Measurements from ENCODE around the gene TSPAN3.

TSPAN3 gene

GRCh38 chr15:77030928-77031375 is 40.0 kb downstream of the TSPAN3 start:
- TF ChIP-seq GATA3 (IDR thresholded peaks at IDR 0.05; ENCODE audit: low read depth, low read length) (no peak), GATA2 (IDR thresholded peaks at IDR 0.05; ENCODE audit: low read depth, low read length) (no peak)

- TF ChIP-seq GATA3 (IDR thresholded peaks at IDR 0.05; ENCODE audit: low read depth, low read length), result no peak
- TF ChIP-seq GATA2 (IDR thresholded peaks at IDR 0.05; ENCODE audit: low read depth, low read length), result no peak
These were observed 40.6 kb downstream of the TSPAN3 start for GRCh38 chr15:77030048-77030927.

DNA sequence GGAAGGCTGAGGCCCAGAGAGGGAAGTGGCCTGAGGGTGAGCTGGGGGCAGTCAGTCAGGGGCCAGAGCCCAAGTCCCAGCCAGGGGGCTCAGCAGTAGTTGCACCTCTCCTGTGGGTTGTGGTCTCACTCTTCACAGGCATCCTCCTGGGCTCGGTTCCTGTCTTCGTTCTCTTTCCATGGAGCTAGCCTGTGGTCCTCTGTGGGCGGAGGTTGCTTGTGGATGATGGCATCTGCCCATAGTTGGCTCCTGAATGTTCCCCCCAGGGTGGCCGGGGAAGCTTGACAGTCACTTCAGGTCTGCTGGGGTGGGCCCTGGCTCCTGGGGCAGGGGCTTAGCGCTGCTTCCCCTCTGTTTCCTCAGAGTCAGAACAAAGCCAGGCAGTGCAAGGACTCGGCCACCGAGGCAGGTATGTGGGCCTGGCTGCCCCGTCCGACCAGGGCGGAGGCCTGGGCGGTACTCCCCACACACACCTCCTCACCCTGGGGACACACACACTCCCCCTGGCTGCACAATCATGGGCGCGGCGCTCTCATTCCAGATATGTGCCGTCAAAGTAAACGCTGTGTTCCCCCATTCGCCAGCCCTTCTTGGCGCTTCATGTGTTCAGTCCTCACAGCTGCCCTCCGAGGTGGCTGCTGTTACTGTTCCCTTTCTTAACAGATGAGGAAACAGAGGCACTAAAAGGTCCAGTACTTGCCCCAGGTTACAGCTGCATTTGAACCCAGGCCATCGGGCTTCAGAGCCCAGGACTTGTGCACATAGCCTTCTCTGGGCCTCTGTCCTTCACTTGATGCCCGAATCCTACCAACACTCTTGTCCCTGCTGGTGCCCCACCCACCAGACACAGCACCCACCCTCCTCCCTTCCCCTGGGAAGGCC is 41.5 kb downstream of the TSPAN3 start:
- no peak for TF ChIP-seq GATA2 (IDR thresholded peaks at IDR 0.05; ENCODE audit: low read depth, low read length)
- no peak for TF ChIP-seq GATA3 (IDR thresholded peaks at IDR 0.05; ENCODE audit: low read depth, low read length)

GRCh38 chr15:77028451-77029165 is 42.3 kb downstream of the TSPAN3 start:
- TF ChIP-seq GATA3 (IDR thresholded peaks at IDR 0.05; ENCODE audit: low read depth, low read length) (no peak), GATA2 (IDR thresholded peaks at IDR 0.05; ENCODE audit: low read depth, low read length) (no peak)

- TF ChIP-seq GATA2 (IDR thresholded peaks at IDR 0.05; ENCODE audit: low read depth, low read length) (no peak), GATA3 (IDR thresholded peaks at IDR 0.05; ENCODE audit: low read depth, low read length) (no peak)
These were observed 43.0 kb downstream of the TSPAN3 start for GRCh38 chr15:77027697-77028450.

GRCh38 chr15:77027111-77027696 is 43.7 kb downstream of the TSPAN3 start:
- no peak for TF ChIP-seq GATA2 (IDR thresholded peaks at IDR 0.05; ENCODE audit: low read depth, low read length)
- no peak for TF ChIP-seq GATA3 (IDR thresholded peaks at IDR 0.05; ENCODE audit: low read depth, low read length)

DNA sequence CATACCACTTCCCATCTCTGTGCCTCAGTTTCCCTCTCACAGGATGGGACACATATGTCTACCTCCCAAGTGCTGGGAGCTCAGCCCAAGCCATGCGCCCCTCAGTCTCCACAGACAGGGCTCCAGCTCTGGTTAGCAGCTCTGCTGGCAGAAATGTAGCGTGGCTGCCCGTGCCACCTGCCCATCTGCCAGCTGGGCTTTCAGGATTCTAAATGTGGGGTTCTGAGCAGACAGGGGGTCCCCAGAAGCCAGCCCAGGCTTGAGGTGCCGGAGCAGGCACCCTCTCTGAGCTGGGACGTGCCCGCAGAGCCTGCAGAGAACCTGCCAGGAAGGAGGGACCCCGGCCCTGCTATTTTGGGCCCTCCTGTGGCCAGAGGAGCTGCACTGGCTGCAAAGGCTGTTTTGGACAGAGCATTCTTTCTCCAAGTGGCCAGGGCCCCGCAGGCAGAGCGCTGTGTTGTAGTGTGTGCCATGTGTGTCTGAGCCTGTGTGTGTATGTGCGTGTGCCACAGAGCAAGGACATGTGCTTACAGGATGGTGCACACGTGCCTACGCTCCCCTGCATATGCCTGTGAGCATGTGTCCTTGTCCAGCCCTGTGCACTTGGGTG is 44.3 kb downstream of the TSPAN3 start:
- TF ChIP-seq GATA3 (IDR thresholded peaks at IDR 0.05; ENCODE audit: low read depth, low read length) (no peak), GATA2 (IDR thresholded peaks at IDR 0.05; ENCODE audit: low read depth, low read length) (no peak)

DNA sequence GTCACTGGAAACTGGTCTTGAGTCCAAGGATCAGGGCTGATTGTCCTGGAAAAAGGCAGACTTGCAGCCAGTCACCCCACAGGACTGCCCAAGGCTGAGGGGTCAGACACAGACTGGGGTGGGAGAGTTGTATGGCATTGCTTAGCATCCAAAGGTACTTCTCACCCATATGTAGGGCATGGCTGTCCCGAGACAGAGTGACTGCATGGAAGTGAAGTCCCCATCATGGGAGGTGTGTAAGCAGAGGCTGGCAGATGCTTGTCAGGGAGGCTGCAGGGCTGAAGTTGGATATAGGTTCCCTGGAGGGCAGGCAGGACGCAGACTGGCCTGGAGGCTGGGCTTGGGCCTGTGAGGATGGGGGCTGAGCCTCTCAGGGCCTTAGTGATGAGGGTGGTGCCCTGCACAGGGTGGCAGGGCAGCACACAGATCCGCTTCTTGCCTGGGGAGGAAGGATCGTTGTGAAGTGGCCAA is 44.9 kb downstream of the TSPAN3 start:
- TF ChIP-seq GATA2 (IDR thresholded peaks at IDR 0.05; ENCODE audit: low read depth, low read length) (no peak), GATA3 (IDR thresholded peaks at IDR 0.05; ENCODE audit: low read depth, low read length) (no peak)

- TF ChIP-seq GATA3 (IDR thresholded peaks at IDR 0.05; ENCODE audit: low read depth, low read length) (no peak), GATA2 (IDR thresholded peaks at IDR 0.05; ENCODE audit: low read depth, low read length) (no peak)
These were observed 45.6 kb downstream of the TSPAN3 start for GRCh38 chr15:77025083-77025901.

GRCh38 chr15:77024273-77025082 is 46.4 kb downstream of the TSPAN3 start:
- TF ChIP-seq GATA3 (IDR thresholded peaks at IDR 0.05; ENCODE audit: low read depth, low read length) (no peak), GATA2 (IDR thresholded peaks at IDR 0.05; ENCODE audit: low read depth, low read length) (no peak)
